CD4-positive, alpha-beta T cell treated with Interleukin-21 for 1 hour (primary cell): Measurements from ENCODE around the gene KCNK7.
A peak's percentile ranks its signal among the peaks of the same experiment; 100 is the strongest.

Experiments used
- DNase-seq: peaks from one replicate; pipeline ENCODE4 v3.0.0-alpha.2; 2020

The KCNK7 gene

DNA sequence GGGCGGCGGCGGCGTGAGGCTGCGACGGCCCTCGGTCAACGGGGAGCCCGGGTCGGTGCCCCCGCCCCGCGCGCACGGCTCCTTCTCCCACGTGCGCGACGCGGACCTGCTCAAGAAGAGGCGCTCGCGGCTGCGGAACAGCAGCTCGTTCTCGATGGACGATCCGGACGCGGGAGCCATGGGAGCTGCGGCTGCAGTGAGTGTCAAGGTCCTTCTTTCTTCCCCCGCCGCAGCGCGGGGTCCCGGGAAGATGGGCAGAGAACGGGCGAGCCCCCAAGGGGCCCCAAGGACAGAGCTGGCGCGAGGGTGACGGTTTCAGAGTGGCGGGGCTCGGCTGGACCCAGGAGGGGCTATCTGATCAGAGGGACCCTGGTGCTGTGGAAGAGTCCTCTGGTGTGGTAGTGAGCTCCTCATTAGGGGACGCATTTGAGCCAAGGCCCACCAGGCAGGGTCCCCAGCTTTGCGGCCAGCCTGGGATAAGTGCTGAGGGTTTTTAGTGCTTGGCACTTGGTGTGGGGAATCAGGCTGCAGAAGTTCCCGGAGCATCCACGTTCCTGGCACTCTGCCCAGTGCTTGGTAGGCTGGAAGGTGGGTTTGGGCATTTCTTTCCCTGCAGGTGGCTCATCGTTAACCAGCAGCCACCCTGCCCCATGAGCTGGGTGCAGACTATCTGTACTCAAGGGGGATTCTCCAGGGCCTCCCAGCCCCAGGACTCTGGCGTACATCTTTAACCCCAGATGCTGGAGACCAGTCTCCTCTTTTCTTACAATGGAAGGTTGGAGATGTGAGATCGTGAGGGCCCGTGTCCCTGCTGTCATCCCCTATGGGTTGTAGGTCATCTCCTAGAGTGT is 10.0 kb downstream of the KCNK7 start:
- no peak for DNase-seq

DNA sequence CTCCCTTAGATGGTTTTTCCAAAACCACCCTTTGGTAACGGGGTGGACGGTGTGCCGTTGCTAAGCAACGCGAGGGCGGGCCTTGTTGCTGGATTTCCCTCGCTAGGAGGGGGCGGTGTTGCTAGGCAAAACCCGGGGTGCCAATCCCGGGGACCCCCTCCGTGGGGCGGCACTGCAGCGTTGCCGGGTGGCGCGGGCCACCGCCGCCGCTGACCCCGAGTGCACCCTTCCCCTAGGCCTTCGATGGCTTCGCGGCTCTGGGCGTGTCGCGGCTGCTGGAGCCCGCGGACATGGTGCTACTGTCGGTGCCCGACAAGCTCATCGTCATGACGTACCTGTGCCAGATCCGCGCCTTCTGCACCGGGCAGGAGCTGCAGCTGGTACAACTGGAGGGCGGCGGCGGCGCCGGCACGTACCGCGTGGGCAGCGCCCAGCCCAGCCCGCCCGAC is 10.9 kb downstream of the KCNK7 start:
- no peak for DNase-seq

DNA sequence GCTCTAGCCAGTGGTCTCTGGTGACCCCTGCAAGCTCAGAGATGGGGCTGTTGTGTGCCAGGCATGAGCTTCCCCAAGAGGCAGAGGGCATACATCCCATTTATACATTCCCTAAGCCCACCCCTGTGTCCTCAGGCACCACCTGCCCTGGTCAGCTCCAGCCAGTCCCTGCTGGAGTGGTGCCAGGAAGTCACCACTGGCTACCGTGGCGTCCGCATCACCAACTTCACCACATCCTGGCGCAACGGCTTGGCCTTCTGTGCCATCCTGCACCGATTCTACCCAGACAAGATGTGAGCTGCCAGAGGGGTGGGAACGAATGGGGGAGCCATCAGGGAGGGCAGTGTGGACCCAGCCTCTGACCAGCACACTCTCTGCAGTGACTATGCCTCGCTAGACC is 11.5 kb downstream of the KCNK7 start:
- DNase-seq: no peak

DNA sequence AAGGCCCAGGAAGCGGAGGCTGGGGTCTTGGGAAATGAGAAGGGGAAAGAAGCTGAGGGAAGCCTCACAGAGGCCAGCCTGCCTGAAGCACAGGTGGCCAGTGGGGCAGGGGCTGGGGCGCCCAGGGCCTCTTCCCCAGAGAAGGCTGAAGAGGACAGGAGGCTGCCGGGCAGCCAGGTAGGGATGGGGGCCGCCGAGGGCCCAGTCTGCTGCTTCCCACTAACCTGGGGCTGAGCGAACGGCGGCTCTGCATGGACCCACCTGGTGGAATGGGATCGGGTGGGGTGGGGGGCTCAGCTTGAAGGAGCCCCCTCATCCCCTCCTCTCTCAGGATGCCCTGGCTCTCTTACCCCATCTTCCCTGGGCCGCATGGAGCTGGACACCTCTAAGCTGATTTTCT is 12.0 kb downstream of the KCNK7 start:
- DNase-seq: no peak

DNA sequence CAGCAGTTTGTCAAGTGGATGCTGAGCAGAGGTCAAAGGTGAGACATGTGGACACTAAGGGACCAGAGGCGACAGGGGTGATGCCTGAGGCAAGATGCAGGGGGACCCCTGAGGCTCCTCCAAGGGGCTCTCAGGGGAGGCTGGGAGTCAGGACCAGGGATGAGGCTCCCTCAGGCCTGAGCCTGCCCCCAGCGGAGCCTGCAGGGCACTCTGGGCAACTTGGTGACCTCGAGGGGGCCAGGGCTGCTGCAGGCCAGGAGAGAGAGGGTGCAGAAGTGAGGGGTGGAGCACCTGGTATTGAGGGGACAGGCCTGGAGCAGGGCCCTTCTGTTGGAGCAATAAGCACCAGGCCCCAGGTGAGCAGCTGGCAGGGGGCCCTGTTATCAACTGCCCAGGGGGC is 13.7 kb downstream of the KCNK7 start:
- DNase-seq: no peak

DNA sequence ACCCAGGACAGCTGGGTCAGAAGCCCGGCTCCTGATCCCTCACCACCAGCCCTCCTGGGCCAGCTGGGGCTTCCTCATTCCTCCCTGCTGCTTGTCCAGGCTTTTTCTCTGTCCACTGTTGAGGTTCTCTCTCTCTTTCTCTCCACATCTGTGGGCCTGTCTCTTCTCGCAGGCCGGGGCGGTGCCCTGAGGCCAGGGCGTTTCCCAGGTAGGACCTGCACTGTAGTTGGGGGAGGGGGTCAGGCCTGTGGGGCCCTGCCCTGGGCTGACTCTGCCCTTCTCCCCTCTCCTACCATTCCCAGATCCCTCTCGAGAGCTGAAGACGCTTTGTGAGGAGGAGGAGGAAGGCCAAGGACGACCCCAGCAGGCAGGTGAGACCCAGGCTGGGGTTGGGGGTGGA is 14.8 kb downstream of the KCNK7 start:
- DNase-seq: no peak

DNA sequence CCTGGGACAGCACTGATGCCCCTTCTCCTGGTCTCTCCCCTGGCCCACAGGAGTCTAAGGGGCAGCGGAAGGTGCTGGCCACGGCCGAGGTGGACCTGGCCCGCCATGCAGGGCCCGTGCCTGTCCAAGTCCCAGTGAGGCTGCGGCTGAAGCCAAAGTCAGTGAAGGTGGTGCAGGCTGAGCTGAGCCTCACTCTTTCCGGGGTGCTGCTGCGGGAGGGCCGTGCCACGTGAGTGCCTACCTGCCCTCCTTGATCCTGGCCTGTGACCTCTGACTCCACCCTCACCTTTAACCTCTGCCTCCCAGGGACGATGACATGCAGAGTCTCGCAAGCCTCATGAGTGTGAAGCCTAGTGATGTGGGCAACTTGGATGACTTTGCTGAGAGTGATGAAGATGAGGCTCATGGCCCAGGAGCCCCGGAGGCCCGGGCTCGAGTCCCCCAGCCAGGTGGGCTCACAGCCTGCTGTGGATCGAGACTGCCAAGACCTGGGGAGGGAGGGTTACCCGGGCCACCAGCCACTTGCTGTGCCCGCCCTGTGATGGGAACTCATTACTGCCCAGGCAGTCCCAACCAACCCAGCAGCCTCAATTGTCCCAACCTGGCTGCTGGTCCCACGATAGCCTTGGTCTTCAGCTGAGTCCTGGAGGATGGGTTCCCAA is 15.4 kb downstream of the KCNK7 start:
- no peak for DNase-seq

DNA sequence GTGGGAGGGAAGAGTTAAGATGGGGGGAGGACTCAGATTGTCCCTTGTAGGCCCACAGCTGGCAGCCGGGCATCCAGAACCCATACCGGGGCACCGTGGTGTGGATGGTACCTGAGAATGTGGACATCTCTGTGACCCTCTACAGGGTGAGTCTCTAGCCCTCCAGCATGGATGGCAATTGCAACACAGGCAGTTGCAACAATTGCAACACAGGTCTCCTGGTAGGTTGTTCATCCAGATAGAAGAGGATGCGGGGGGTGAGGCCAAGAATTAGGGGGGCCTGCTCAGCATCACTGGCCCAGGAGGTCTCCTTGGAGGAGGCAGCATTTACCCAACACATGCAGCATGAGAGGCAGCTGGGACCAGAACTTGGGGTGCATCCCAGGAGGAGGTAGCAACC is 16.3 kb downstream of the KCNK7 start:
- no peak for DNase-seq

DNA sequence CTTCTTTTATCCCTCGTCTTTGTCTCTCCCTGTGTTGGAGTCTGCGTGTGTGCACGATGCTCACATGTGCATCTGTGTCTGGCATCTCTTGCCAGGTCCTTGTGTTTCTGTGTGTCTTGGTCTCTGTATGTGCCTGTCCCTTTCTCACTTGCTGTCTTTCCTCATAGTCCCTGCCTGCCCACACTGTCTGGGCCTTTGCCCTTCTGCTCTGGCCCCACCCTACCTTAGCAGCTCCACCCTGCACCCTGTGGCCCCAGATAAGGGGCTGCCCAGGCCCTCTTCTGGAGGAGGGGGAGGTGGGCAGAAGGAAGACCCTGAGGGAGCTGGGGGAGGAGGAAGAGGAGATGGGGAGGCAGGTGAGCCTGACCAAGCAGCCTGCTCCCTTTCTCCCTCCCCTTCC is 16.9 kb downstream of the KCNK7 start:
- no peak for DNase-seq

DNA sequence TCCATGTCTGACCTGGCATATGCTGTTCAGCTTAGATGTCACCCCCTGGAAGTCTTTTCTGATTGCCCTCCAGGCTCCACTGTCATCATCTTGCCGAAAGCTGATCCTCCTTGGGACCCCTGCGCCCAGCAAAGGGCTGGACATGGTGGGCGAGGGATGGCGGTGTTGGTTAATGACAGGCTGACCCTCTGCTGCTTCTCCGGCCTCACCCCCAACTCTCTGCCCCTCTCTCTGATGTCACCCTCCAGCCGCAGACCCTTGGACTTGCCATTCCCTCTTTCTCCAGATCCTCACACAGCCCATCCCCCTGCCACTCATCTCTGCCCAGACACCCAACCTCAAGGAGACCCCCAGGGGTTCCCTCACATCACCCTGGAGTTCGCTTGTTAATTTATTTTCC is 17.5 kb downstream of the KCNK7 start:
- DNase-seq: no peak

DNA sequence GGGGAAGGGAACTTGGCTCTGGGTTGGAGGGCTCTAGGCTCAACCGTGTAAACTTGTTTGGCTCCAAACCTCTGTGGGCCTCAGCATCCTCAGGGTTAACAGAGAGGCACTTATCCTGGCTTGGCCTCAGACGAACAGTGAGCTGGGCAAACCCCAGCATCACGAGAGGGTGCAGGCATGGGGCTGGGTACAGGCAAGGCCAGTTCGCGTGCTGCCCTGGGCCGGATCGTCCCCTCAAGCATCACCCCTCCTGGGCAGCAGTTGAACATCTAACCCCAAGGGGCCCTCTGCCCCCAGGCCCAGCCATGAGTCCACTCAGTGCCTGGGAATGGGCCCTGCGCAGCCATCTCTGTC is 17.9 kb downstream of the KCNK7 start:
- no peak for DNase-seq

DNA sequence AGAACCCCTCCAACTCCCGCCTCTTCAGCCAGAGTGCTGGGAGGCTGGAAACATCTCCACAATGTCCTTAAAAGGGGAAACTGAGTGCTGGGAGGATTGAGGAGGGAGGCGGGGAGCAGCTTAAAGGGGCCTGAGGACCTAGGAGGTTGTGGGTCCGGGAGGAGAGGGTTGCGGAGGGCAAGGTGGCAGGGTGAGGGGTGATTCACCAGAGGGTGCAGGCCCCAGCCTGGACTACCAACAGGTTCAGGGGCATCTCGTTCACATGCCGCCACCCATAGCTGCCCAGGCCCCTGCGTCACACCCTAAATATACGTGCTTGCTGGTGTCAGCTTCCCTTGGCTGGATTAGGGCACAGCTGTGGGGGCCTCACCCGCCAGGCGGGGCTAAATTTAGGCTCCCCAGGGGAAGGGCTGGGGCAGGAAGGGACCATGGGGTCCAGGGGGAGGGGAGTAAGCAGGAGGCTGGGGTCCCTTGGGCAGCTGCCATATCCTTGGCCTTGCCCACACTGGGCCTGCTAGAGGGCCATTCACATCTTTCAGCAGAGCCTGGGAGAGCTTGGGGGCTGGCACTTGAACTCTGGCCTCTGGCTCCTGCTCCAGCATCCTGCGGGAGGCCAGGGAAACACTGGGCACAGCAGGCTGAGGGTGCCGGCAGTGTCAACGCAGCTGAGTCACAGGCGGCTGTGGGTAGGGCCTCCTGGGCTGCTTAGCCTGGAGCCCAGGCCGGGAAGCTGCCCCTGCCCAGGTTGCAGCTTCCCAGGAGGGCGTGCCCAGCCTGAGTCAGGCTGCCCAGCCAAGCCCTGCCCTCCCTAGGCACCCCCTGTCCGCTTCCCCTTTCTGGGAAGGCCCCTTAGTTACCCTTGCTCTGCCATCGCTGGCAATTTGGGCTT is 18.5 kb downstream of the KCNK7 start:
- DNase-seq: peak; percentile 48

DNA sequence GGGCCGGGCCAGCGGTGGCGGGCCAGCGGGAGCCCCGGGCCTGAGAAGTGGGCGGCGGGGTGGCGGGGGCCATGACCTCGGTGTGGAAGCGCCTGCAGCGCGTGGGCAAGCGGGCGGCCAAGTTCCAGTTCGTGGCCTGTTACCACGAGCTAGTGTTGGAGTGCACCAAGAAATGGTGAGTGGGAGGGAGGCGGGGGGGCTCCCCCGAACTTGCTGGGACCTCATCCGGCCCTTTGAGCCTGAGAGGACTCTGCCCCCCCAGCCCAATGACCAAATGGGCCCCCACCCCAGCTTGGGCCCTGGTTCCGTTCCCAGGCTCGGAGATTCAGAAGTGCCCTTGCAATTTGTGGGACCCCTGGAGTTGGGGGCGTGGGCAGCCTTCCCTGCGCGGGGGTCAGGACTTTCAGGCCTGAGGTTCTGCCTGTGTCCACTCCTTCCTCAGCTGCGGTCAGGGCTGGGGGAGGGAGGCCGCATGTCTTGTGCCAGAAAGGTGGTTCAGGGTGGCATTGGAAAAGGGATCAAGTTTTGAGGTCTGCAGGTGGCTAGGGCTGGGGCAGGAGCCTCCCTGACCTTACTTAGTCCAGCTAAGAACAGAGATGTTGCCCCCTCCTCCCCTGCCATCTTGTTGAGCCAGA is 19.3 kb downstream of the KCNK7 start:
- DNase-seq: no peak

DNA sequence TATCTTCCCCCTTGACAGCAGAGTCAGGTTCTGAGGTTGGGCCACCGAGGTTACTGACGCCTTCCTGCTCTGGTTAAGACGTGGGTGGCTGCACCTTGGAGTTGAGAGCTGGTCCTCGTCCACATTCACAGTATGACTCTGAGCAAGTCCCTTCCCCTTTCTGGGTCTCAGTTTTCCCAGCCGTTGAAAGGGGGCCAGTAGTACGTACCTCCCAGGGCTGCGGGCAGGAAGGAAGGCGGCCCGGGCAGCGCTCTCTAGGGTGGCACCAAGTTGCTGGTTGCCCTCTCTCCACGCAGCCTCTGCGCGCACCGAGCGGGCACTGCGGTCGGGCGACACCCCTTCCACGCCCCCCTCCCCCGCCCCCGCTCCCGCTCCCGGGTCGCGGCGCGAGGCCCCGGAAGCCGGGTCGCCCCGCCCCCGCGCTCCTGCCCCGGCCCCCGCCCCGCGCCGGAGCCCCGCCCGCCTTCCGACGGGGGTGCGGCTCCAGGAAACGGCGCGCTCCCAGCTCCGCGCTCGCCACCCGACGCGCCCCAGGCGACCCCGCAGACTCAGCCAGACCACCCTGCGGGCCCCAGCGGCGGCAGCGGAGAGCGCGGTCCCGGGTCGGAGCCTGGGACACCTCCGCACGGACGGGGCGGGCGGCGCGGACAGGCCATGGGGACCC is 19.9 kb downstream of the KCNK7 start, which contains the start of gene EHBP1L1:
Gene EHBP1L1 (plus strand): TSS at position 486 of the 664 bp plus-strand sequence. CDS start 250 bp downstream, outside the sequence.
- peak; percentile 89 for DNase-seq

DNA sequence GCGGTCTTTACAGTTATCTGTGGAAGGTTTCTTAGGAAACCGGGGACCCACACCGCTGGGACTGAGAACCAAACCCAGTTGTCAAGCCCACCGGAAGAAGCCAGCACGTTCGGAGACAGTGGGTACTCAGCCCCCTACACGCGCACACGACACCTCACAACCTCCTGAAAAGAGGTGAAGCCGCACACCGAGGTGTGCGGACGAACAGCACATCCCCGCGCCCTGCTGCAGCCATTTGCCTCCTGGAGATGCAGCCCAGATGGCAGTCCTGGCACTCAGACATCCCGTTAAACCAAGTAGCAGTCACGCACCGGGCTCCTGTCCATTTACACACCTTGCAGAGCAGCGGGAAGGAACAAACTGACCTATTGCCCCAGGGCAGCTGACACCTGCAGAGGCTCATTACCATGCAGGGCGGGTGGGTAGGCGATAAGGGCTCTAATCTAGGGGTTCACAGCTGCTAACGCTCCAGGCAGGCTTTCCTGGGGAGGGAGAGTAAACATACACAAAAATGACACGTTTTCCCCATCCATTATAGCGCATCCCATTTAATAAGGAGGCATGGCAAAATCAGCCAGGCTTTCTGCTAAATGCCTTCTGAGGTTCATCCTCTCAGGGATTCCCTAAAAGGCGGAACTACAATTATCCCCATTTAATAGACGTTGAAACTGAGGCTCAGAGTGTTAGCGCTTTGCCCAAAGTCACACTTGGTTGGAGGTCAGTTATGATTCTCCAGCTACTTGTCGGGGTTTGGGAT is 20.6 kb downstream of the KCNK7 start:
- no peak for DNase-seq

DNA sequence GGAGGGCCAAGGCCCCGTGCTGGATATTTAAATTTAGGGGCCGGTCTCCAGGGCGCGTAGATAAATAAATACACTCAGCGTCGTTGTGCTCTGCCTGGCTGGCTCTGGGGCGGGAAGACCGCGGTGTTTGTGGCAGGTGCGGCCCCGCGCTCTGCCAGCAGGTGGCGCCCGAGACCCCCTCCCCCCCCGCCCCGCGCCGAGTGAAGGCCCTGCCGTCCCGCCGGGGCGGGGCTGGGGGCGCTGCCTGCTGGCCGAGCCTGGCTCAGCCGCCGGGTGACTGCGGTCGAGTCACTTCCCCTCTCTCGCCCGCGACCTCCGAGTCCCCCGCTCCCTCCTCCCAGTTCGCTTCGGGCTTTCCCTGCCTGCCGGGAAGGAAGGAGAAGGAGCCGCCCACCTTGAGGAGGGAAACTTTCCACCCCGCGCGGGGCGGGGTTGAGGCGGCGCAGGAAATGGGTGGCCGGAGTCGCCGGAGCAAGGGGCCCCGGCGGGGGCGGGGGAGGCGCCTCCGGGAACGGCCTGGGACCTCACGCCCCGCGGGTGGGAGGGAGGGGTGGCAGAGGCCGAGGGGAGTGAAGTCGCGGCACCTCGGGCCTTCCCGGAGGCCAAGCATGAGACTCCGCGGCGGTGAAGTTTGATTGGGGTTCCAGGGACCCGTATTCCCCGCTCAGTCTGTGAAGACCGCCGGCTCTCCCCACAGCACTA is 21.3 kb downstream of the KCNK7 start:
- DNase-seq: peak; percentile 97

DNA sequence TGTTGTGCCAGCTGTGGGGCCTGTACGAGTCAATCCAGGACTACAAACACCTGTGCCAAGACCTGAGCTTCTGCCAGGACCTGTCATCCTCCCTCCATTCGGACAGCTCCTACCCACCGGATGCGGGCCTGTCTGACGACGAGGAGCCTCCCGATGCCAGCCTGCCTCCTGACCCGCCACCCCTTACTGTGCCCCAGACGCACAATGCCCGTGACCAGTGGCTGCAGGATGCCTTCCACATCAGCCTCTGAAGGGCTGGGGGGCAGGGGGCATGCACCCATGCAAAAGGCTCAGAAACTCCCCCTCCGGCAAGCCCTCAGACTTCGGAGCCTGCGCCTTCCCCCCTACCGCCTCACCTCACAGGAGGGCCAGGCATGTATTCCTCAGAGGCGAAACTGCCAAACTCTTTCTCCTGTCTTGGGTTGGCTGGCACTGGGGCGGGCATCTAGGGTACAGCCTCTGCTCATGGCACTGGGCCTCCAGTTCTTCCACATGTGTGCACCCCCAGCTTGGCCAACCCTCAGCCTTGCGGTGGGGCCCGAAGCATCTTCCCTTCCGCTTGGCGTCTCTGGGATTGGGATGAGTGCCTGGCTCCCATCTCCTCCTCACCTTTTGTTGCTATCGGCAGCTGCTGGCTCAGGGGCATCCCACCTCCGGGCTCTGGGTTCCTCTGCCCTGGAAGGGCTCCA is 22.1 kb downstream of the KCNK7 start:
- DNase-seq: no peak

DNA sequence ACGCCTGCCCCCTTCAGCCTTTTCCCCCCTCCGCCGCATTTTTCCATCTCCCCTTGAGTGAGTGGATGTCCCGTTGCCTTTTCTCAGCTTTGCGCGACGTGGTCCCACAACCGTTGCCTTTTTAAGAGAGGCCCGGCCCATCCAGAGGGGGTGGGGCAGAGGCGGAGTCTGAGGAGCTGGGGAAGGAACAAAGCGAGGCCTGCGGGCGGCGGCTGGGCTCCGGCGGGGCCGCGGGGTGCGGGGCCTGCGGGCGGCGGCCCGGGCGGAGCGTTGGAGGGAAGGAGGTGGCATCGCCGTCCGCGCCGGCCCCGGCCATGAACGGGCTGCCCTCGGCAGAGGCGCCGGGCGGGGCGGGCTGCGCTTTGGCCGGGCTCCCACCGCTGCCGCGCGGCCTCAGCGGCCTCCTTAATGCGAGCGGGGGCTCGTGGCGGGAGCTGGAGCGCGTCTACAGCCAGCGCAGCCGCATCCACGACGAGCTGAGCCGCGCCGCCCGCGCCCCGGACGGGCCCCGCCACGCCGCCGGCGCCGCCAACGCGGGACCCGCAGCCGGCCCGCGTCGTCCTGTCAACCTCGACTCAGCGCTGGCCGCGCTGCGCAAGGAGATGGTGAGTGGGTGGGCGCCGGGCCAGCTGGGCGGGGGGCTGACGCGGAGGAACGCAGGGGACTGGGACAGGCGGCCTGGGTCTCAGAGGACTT is 23.1 kb downstream of the KCNK7 start, which contains the start of gene FAM89B:
Gene FAM89B (plus strand): TSS at position 183 of the 696 bp plus-strand sequence. CDS start 132 bp downstream, at position 315.
- peak; percentile 92 for DNase-seq

DNA sequence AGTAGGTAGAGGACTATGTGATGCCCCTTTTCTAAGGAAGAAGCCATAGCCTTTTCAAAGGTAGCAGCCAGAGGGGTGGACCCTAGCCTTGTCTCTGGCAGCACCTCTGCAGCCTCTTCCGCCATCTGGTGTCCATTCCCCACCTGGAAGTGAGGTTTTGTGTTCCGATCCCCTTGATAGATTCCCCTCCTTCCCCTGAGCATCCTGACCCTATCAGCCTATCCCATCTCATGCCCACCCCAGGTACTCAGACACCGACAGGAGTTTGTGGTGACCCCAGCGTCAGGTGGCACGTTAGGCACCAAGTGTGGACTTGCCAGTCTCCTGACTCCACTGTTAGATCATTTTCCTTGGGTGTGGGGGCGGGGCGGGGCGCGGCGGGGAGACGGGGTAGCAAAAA is 23.7 kb downstream of the KCNK7 start:
- DNase-seq: no peak
